HPDE6-E6E7 (cell line): ENCODE data around the gene CYTH1.
A peak's percentile ranks its signal among the peaks of the same experiment; 100 is the strongest.

Source experiments
- DNase-seq: peaks from one replicate; pipeline ENCODE4 v3.0.0; 2011; ENCODE audit warnings: missing footprints; ENCODE audit errors: extremely low spot score

Gene CYTH1, protein sequence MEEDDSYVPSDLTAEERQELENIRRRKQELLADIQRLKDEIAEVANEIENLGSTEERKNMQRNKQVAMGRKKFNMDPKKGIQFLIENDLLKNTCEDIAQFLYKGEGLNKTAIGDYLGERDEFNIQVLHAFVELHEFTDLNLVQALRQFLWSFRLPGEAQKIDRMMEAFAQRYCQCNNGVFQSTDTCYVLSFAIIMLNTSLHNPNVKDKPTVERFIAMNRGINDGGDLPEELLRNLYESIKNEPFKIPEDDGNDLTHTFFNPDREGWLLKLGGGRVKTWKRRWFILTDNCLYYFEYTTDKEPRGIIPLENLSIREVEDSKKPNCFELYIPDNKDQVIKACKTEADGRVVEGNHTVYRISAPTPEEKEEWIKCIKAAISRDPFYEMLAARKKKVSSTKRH

DNA sequence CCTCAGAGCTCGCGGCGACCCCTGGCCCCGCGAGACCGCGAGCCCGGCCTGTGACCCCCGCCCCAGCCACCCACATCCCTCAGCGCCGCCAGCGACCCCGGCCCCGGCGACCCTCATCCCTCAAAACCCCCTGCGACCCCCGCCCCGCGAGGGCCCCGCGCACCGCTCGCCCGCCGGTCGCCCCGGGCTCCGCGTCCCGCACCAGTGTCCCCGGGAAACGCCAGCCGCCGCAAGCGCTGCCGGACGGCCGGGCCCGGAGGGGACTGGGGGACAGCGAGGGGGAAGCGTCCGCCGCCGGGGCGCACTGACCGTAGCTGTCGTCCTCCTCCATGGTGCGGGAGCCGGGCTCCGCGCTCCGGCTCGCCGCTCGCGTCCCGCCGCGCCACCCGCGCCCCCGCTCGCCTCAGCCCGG is at the start of gene CYTH1:
Gene CYTH1, minus strand, starts transcription at position 381 of the 412 bp plus-strand sequence. Its CDS starts 50 bp downstream, at position 331.
- no peak for DNase-seq

DNA sequence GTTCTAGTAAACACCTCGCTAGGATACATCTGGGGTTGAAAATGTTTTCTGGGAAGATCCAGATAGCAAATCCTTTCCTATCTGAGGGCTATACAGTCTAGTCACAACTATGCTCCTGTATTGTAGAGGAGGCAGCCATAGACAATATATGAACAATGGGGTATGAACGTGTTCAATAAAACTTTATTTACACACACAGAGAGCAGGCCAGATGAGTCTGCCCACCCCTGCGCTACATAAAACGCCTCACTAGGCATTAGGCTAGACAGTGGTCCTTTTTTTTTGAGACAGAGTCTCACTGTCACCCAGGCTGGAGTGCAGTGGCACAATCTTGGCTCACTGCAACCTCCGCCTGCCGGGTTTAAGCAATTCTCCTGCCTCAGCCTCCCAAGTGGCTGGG is 47.4 kb upstream of the CYTH1 start:
- DNase-seq, result no peak

DNA sequence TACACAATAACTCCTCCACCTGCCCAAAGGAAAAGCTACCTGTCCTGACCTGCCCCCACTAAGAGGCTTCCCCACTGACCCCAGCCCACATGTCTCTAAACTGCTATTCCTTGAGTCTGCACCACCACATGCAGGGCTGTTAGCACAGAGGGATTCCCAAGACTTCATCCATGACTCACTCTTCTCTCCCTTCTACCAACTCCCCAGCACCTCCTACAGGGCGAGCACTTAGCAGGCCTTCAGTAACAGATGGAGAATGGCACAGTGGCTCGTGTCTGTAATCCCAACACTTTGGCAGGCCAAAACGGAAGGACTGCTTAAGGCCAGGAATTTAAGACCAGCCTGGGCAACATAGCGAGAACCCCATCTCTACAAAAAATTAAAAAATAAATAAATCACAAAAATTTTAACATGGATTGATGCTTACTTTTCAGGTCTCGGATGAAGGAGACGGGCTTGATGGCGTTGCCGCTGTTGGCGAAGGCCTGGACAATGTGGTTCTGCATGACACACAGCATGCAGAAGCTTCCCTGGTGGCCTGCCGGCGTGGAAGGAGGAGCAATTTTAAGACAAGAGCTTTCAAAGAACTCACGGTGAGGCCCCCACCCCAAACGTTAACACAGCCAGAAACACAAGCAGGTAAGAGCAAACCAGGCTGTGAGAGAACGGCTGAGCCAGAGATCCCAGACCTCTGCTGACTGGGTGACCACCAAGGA is 46.6 kb upstream of the CYTH1 start:
- DNase-seq, result peak; percentile 34

DNA sequence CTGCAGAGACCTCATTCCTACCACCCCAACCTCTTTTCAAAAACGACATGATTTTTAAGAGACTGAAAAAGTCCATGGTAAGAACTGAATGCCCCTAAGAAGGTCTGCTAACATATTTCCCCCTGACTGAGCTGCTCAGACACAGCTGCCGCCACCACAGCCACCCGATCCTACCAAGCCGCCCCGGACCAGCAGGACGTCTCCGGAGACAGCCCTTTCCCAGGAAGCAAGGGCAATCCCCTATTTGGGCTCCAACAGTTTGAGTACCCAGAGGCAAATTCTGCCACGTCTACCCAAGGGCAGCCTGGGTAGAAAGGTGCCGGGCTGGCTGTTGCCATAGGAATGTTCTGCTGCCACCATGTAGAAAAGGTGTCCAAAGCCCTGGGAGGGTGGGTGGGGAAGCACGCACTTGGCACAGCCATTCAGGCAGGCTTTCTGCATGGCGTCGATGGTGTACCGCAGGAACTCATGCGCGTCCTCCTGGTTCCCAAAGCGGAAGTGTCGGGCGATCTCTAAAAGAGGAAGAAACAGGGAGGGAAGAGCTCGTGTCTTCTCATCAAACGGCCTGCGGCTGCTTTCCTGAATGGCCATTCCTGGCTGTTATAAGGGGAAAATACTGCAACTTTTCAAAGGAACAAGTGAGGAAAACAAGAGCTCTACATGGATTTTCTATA is 44.9 kb upstream of the CYTH1 start:
- no peak for DNase-seq

DNA sequence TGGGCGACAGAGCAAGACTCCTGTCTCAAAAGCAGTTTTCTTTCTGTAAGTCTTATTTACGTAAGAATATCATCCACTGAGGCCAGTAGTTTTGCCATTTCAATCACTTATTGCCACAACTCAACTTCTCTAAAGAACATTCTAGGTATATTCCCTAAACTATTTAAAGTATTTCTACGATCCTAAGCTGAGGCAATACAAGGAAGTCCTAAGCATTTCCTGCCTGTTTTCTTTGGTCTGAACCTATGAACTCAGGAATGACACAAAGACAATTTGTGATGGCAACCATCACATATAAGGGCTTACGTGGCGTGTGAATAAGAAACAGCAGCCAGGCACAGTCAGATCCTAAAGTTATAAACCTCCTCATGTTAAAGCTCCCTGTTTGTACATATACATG is 44.3 kb upstream of the CYTH1 start:
- DNase-seq, result no peak

DNA sequence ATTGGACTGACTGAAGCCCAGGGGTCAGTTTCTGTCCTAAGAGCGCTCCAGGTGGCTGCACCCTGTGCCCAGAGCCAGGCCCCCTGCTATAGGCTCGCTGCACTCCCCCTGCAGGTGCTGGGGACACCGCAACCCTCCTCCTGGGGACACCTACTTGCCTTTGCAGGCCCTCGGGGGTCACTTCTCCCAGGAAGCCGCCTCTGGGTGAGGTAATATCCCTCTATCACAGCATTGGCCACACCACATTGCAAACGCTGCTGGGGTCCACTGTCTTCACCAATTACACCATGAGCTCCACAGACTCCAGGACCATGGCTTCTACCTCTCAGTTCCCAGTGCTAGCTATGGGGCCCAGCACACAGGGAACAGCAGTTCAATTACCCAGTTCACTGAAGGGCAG is 43.6 kb upstream of the CYTH1 start:
- no peak for DNase-seq

DNA sequence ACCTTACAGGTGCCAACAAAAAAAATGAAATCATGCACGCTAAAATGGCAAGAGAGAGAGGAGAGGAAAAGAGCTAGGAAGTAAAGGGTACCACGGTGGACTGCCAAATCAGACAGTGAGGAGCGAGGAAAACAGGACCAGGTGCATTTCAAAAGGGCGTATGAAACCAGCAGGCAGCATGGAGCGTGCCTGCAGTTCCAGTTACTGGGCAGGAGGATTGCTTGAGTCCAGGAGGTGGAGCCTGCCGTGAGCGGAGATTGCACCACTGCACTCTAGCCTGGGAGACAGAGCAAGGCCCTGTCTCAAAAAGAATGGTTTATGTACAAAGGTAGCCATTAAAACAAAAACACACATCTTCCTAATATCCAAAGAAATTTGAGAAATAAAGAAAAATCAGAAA is 42.2 kb upstream of the CYTH1 start:
- no peak for DNase-seq

DNA sequence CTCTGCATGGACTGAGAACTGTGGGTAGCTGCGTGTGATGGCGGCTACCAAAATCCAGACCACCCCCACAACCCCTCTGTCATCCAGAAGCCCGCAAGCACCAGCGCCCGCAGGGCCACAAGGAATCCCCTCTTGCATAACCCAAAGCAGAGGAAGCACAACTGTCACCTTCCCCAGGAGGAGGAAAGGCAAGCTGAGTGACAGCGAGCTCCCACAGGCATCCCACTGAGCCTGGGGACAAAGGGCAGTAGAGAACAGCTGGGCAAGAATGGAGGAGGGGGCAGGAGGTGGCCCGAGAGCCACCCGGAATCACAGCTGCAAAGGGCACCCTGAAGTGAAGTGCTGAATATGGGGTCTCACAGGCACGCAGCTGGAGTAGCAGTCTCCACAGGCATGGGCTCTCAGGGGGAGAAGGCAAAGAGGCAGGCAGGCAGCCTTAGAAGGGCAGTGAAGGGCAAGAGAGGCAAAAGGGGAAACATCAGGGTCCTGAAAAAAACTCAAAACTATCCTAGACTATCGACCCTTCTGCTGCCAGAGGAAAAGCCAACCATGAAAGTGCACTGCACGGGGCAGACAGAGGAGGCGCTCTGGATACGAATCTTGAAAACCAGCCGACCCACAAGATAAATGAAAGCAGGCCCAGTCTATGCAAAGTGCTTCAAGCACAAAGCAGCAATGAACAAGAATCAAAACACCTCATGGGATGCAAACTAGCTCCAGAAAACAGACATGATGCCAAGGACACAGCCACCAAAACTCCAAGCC is 41.4 kb upstream of the CYTH1 start:
- DNase-seq, result no peak

DNA sequence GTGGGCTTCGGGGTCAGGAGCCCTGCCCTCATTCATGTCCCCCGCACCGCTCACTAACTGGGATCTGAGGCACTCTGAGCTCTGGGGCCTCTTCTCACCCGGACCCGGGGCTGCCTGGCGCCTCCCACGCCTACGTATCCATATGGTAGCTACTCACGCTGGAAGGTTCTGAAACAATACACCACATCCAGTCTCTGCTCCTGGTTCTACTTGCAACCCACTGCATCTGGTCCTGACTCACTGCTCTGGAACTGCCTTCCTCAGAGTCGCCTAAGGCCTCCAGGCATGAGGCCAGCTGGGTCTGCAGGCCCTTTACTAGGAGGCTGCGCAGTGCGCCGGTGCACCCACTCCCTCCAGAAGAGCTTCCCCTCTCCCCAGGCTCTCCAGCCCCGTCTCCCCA is 40.5 kb upstream of the CYTH1 start:
- no peak for DNase-seq

DNA sequence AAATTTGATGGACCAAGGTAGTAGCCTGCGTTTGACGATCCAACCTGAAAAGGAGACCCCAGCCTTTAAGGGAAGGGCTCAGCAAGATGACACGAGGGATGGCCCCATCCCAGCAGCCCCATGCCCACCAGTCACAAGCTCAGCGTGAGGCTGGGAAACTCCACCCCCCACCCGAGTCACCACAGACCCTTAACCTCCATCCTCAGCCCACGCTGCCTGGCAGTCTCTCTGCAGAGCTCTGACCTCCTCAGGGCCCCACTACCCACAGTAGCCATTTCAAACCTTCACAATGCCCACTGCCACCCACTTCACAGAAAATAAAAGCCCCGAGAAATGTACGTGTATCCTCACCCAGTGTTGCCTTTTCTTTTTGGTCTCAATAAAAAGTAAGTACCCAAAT is 39.9 kb upstream of the CYTH1 start:
- no peak for DNase-seq

DNA sequence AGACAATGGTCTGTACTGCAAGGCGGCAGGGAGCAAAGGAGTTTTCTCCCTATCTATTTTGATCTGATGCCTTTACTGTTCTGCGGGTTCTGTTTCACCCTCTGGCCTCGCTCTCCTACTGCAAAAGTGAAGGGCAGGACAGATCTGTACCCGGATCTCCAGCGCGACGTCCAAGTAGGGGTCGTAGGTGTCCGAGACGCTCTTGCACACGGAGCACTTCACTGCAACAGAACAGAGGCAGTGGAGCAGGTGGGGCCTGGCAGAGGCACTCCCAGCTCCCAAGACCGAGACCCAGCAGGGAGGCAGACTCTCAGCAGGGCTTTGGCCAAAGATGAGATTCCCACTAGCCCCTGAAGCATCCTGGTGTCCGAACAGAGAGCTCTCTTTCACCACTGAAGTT is 38.8 kb upstream of the CYTH1 start:
- DNase-seq, result no peak

DNA sequence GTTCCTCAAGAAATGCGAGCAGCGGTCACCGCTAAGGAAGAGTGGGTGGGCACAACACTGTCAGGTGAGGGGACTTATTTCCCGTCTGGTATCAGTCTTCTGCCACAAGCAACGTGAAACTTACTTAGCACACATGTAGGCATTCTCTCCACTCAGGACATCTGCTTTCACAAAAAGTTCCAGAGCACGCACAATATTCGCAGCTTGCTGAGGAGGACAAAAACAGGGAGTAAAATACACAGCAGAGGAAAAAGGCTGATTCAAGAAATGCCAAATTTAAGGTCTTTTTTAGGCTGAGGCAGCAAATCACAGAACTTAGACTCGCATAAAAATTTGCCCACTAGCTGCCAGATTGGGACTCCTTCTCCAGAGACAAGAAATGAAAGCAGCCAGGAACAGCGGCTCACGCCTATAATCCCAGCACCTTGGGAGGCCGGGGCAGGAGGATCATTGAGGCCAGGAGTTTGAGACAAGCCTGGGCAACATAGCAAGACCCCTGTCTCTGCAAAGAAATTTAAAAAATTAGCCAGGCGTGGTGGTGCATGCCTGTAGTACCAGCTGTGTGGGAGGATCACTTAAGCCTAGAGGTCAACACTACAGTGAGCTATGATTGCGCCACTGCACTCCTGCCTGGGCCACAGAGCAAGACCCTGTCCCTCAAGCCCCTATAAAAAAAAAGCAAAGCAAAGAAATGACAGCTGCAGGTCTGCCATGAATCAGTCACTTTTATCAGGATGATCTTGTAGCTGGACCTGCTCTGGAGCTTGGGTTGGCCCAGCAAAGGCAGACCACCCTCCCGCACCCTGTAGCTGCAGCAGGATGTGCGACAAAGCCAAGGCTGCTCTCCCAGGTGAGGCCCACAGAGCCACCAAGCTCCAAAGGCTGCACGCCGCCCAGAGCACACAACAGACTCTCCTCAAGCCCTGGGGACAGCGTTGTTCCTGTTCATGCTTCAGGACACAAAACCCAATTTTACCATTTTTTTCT is 38.0 kb upstream of the CYTH1 start:
- no peak for DNase-seq

DNA sequence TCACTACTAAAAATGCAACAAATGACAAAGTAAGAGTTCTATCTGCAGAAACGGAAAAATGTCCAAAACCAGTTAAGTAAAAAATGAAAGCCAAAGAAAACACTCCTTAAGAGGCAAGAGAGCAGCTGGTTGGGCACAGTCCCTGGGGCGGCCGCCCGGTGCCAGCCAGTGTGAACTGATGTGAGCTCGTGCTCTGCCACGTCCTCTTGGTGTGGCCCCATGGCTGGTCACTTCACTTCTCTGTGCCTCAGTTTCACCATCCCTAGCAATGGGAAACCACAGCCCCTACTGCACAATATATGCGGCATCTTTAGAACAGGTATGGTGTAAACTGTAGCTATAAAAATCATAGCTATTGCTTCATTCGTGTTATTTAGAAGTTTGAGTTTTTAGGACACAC is 37.3 kb upstream of the CYTH1 start:
- DNase-seq, result no peak

DNA sequence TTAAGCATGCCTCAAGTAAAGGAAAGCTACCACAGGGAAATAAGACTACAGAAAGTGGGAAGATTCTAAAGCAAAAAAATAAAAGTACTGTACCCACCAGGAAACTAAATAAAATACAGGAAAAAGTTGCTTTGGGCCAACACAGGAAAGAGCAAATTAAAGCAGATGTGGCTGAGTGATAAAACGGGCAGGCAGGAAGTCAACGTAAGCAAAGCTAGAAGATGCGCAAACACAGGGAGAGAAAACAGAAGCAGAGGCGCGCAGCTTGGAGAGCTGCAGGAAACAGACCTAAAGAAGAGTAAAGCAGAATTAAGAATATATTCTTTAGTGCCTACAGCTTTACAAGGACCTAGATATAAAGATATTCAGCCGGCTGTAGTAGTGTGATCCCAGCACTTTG is 36.9 kb upstream of the CYTH1 start:
- DNase-seq, result no peak

DNA sequence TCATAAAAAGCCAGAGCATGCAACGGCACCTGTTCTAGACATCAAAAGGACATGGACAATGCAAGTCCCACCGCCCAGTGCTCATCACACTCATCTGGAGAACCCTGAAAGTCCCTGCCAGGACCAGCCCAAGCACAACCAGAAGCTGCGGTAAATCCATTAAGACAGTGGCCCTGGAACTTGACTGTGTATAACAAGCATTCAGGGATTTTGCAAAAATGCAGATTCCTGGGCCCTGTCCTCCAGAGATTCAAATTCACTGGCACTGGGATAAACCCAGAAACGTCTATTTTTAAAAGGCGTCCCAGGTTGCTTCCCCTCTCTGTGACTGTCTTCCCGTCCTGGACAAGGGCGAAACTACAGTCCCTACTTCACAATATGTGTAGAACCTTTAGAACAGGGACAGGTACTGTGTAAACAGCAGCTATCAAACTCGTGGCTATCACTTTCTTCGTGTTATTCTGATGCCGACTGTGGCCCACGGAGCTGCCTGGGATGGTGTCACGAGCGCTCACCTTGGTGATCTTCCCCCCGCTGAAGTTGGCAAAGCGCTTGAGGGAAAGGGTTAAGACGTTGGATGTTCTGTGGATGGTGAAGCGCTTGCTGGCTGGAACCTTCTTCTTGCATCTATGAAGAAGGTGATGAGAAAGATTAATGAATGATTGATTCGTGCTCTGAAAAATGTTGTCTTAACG is 36.2 kb upstream of the CYTH1 start:
- DNase-seq, result no peak

DNA sequence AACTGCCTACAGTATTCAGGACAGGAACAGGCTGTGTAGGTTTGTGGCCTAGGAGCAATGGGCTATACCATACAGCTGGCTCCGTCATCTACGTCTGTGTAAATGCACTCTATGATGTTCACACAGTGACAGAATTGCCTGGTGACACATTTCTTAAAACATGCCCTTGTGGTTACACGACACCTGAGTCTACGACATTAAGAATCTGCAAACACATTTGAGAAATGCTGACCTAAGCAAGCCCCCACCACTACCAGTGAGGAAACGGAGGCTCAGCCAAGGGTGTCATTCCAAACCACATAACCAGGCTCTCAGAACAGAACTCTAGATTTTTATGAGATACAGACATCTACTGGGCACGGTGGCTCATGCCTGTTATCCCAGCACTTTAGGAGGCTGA is 35.0 kb upstream of the CYTH1 start:
- DNase-seq, result no peak

DNA sequence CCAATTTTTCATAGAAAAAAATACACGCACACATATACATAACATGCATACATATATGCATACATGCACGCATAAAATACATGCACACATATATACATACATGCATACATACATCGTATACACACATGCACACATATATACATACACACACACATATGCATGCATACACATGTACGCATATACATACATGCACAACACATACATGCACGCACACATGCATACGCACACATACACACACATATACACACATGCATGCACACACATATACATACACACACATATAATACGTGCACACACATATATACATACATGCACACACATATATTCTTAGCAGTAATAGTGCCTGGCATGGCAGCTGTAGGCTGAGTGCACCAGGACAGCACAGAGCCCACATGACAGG is 33.6 kb upstream of the CYTH1 start:
- no peak for DNase-seq

DNA sequence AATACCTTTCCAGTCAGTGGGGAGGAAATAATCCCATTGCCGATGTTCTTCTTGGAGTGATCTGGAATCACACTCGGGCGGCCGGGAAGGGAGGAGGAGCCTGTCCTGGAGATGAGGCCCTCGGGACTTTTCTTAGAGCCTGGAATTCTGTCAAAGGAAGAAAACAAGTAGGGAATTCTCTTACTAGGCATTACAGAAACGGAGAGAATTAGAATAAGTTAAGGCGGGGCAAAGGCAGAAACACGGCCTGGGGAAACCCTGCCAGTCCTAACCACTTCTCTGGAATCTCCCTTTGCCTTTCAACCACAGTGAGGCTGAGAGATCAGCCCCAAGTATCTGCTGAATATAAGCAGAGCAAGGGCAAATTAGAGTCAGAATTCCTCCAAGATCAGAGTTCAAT is 30.8 kb upstream of the CYTH1 start:
- no peak for DNase-seq

DNA sequence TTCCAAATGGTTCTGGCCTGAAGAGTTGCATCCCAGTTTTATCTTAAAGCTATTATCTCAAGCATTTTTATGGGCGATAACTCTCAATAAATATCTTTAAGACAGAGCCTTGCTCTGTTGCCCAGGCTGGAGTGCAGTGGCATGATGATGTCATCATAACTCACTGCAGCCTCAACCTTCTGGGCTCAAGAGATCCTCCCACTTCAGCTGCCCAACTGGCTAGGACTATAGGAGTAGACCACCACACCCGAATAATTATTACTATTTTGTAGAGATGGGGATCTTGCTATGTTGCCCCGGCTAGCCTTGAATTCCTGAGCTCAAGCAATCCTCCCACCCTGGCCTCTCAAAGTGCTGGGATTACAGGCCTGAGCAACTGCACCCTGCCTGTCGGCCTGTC is 26.1 kb upstream of the CYTH1 start:
- DNase-seq, result no peak

DNA sequence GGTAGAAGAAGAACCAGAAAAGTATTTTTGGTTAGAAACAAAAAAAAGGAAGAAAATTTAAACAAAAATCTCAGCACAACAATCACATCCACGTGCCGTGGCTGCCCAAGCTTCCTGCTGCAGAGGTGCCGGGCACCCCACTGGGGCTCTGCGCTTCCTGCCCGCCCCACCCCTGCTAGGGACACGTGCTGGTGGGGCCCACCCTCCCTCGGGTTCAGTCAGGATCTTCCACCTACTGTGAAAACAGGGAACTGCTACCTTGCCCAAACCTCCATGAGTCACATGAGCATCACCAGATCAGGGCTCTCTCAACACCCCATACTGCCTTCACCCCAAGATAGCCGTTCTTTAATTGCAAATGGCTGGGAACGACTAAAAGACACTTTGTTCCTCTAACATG is 24.4 kb upstream of the CYTH1 start:
- no peak for DNase-seq
